ENCODE results near the gene COMMD6.

DNA sequence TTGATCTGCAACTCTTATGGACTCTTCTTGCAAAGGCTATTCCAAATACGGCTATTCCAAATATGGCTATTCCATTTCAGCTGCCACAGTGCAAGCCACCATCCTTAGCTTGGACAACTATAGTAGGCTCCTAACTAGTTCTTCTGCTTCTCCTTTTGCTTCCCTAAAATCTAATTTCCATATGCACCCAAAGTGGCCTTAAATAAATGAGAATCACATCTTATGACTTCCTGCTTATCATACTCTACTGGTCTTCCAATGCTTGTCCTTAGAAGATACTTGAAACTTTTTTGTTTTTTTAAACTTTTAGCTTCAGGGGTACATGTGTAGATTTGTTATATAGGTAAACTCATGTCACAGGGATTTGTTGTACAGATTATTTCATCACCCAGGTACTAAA, 16.8 kb upstream of the COMMD6 start:
- TF ChIP-seq NCOA6 (IDR thresholded peaks at IDR 0.05) (no peak), SIN3A (IDR thresholded peaks at IDR 0.05; ENCODE audit: borderline replicate concordance in 2 of 2, control insufficient read depth in 1 of 2, low read depth in 2 of 2, low read length in 2 of 2) (no peak), CTCF (IDR thresholded peaks at IDR 0.05 in 2 of 3, conservative IDR thresholded peaks at IDR 0.05 in 1 of 3; ENCODE audit: insufficient read depth in 2 of 3, low read depth in 1 of 3, low read length in 3 of 3) (no peak), FOXJ2 (tag; IDR thresholded peaks at IDR 0.05) (no peak), ZKSCAN1 (IDR thresholded peaks at IDR 0.05; ENCODE audit: low read depth, low read length) (no peak), XRCC5 (IDR thresholded peaks at IDR 0.05; ENCODE audit: low read depth, low read length) (no peak), BRD4 (IDR thresholded peaks at IDR 0.05) (no peak), YY1 (IDR thresholded peaks at IDR 0.05; ENCODE audit: borderline replicate concordance in 1 of 3, control insufficient read depth in 1 of 3, extremely low read depth in 1 of 3, insufficient read depth in 3 of 3, insufficient read length in 1 of 3, insufficient replicate concordance in 2 of 3, low read depth in 1 of 3, low read length in 2 of 3) (no peak), PREB (CRISPR knock-in tag; IDR thresholded peaks at IDR 0.05) (no peak), PCBP2 (IDR thresholded peaks at IDR 0.05; ENCODE audit: low read depth, low read length, poor library complexity, severe bottlenecking) (no peak), JUNB (CRISPR knock-in tag; conservative IDR thresholded peaks at IDR 0.05) (no peak), ASH1L (IDR thresholded peaks at IDR 0.05; ENCODE audit: borderline replicate concordance, low read depth, partially characterized antibody) (no peak)
- TF ChIP-seq, protein P1, sequence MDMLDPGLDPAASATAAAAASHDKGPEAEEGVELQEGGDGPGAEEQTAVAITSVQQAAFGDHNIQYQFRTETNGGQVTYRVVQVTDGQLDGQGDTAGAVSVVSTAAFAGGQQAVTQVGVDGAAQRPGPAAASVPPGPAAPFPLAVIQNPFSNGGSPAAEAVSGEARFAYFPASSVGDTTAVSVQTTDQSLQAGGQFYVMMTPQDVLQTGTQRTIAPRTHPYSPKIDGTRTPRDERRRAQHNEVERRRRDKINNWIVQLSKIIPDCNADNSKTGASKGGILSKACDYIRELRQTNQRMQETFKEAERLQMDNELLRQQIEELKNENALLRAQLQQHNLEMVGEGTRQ (CRISPR knock-in tag; IDR thresholded peaks at IDR 0.05): no peak

All from K562 (cell line).